HUES64 (cell line): ENCODE results near the gene CWC22.

Experiments used
- H3K27ac ChIP-seq: 2 replicates; pipeline ENCODE4 v1.7.0; 2013; ENCODE audit warnings: low read depth, low read length, inconsistent platforms
- H3K27me3 ChIP-seq: 2 replicates; pipeline ENCODE4 v1.6.1; 2013; ENCODE audit warnings: mild to moderate bottlenecking, low read length; ENCODE audit not compliant: insufficient read depth
- H3K36me3 ChIP-seq: 2 replicates; pipeline ENCODE4 v1.6.1; 2013; ENCODE audit warnings: mild to moderate bottlenecking, low read length; ENCODE audit not compliant: insufficient read depth
- H3K4me1 ChIP-seq: 2 replicates; pipeline ENCODE4 v1.6.1; 2013; ENCODE audit warnings: mild to moderate bottlenecking, low read length, moderate library complexity; ENCODE audit not compliant: insufficient read depth
- H3K4me3 ChIP-seq: 2 replicates; pipeline ENCODE4 v1.5.1; 2013; ENCODE audit warnings: mild to moderate bottlenecking, low read length, moderate library complexity
- H3K9ac ChIP-seq: 2 replicates; pipeline ENCODE4 v1.6.1; 2013; ENCODE audit warnings: mild to moderate bottlenecking, low read depth, low read length
- H3K9me3 ChIP-seq: 2 replicates; pipeline ENCODE4 v1.6.1; 2013; ENCODE audit warnings: low read depth, low read length; ENCODE audit not compliant: insufficient read depth
- WGBS: fragments of 150-250, 120-280 bp; methylation state at CpG from one replicate; pipeline ENCODE4 v1.1.7; 2013; ENCODE audit warnings: missing lambda C conversion rate; 5-methylcytosine and 5-hydroxymethylcytosine counted together

CWC22 gene

GRCh38 chr2:179898873-179899272 lies 108.2 kb downstream of the CWC22 start:
- Histone ChIP-seq H3K9ac (no peak overlapping the region), H3K27ac (no peak overlapping the region), H3K4me3 (no peak overlapping the region), H3K9me3 (no peaks in the 10 kb centered on the region), H3K36me3 (no peaks in the 10 kb centered on the region), H3K4me1 (no peaks in the 10 kb centered on the region), H3K27me3 (no peaks in the 10 kb centered on the region)
- 56% methylated on average over 3 of the region's 4 CpGs for WGBS
